IPS-15b (cell line): ENCODE results near the gene TRDN.

ENCODE experiments used
- H3K27me3 ChIP-seq: one replicate; pipeline ENCODE4 v1.6.1; 2013; ENCODE audit warnings: low read length; ENCODE audit not compliant: control insufficient read depth, insufficient read depth
- H3K36me3 ChIP-seq: one replicate; pipeline ENCODE4 v1.6.1; 2013; ENCODE audit warnings: low read length; ENCODE audit not compliant: control insufficient read depth, insufficient read depth
- H3K4me1 ChIP-seq: one replicate; pipeline ENCODE4 v1.6.1; 2013; ENCODE audit warnings: mild to moderate bottlenecking, low read length; ENCODE audit not compliant: control insufficient read depth, insufficient read depth
- H3K4me3 ChIP-seq: one replicate; pipeline ENCODE4 v1.5.1; 2013; ENCODE audit warnings: low read depth, low read length
- H3K9ac ChIP-seq: one replicate; pipeline ENCODE4 v1.6.1; 2013; ENCODE audit warnings: low read depth, mild to moderate bottlenecking, low read length
- H3K9me3 ChIP-seq: one replicate; pipeline ENCODE4 v1.6.1; 2013; ENCODE audit warnings: mild to moderate bottlenecking, low read length; ENCODE audit not compliant: control insufficient read depth, insufficient read depth

The TRDN gene, protein sequence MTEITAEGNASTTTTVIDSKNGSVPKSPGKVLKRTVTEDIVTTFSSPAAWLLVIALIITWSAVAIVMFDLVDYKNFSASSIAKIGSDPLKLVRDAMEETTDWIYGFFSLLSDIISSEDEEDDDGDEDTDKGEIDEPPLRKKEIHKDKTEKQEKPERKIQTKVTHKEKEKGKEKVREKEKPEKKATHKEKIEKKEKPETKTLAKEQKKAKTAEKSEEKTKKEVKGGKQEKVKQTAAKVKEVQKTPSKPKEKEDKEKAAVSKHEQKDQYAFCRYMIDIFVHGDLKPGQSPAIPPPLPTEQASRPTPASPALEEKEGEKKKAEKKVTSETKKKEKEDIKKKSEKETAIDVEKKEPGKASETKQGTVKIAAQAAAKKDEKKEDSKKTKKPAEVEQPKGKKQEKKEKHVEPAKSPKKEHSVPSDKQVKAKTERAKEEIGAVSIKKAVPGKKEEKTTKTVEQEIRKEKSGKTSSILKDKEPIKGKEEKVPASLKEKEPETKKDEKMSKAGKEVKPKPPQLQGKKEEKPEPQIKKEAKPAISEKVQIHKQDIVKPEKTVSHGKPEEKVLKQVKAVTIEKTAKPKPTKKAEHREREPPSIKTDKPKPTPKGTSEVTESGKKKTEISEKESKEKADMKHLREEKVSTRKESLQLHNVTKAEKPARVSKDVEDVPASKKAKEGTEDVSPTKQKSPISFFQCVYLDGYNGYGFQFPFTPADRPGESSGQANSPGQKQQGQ

DNA sequence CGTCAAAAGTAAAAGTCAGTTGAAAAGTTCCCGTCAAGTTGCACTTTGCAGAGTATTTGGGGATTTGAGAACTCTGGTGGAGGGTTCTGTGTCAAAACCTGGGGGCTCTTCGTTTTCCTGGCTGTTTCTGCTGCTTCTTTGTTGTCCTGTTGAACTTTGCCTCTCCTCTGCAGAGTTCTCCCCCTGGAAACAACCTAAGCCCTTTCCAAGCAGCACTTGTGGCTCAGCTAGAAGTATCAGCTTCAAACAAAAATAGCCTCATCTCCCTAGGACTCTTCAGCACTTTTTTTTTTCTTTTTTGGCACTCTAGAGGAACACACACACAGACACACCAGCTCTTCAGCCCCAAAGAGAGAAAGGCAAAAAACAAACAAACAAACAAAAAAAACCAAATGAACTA is at the start of gene TRDN:
Gene TRDN, minus strand, starts transcription at position 169 of the 400 bp plus-strand sequence. CDS start 175 bp downstream, outside the sequence.
- Histone ChIP-seq H3K9me3 (no peaks in the 10 kb centered on the region), H3K36me3 (no peaks in the 10 kb centered on the region), H3K4me1 (peaks cover 7% of the 10 kb centered on the region), H3K4me3 (no peak within 1 kb of the TSS), H3K27me3 (no peaks in the 10 kb centered on the region), H3K9ac (no peak within 1 kb of the TSS)

DNA sequence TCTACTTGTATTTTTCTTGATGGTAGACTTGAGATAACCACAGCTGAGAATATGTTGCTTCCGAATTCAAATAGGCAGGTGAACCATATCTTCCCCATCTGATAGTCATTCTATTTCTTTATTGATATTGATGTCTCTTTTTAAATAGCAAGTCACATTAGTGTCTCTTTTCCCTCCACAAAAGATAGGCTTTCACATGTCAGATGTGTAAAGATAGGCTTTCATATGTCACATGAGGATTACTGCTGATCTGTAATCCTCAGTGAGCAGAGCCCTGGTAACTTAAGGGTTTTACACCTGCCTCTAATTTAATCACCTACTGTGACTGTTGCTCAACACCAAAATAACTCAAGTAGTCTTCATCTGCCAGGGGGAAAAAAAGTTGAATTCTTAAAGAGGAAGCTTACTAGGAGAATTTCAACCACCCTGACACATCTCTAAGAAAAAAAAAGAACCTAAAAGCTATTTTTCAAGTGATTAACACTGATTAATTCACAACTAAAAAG is 45.3 kb upstream of the TRDN start:
- Histone ChIP-seq H3K27me3 (no peaks in the 10 kb centered on the region), H3K9me3 (no peaks in the 10 kb centered on the region), H3K36me3 (no peaks in the 10 kb centered on the region), H3K4me1 (no peaks in the 10 kb centered on the region), H3K9ac (no peak overlapping the region), H3K4me3 (no peak overlapping the region)

DNA sequence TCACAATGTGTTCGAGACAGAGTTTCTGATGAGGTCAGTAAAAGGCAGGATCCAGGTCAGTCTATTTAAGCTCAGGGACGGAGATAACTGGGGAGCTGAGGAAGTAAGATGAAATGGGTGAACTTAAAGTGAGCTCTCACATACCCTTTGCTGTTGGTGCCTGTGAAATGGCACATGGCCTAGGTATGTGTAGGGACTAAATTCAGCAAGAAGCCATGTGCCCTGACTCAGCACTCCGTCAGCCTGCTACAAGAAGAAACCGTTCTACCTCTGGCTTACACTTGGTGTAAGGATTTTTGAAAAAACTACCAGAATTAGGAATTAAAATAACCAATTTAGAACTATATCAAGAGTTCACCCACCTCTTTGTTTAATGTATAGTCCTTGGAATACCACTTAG is 41.1 kb upstream of the TRDN start:
- Histone ChIP-seq H3K27me3 (no peaks in the 10 kb centered on the region), H3K4me1 (no peaks in the 10 kb centered on the region), H3K9ac (no peak overlapping the region), H3K4me3 (no peak overlapping the region), H3K9me3 (peaks cover 4% of the 10 kb centered on the region), H3K36me3 (no peaks in the 10 kb centered on the region)

DNA sequence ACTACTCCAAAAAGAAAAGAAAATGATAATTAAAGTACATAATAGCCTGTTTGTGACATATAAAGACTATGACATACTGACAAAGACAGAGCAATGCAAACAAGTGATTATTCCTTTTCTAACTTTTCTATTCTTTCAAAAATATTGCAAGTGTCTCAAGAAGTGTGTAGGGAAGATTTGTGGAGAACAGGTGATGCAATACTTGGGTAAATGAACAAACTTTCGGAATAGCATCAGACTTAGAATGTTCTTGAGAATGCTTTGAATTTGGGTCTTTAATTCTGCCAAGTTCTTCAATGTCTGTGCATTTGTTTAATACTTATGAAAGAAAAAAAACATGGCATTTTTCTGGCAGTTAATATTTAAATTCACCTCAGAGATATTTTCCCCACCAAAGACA is 40.0 kb upstream of the TRDN start:
- Histone ChIP-seq H3K4me3 (no peak overlapping the region), H3K9me3 (peaks cover 4% of the 10 kb centered on the region)

DNA sequence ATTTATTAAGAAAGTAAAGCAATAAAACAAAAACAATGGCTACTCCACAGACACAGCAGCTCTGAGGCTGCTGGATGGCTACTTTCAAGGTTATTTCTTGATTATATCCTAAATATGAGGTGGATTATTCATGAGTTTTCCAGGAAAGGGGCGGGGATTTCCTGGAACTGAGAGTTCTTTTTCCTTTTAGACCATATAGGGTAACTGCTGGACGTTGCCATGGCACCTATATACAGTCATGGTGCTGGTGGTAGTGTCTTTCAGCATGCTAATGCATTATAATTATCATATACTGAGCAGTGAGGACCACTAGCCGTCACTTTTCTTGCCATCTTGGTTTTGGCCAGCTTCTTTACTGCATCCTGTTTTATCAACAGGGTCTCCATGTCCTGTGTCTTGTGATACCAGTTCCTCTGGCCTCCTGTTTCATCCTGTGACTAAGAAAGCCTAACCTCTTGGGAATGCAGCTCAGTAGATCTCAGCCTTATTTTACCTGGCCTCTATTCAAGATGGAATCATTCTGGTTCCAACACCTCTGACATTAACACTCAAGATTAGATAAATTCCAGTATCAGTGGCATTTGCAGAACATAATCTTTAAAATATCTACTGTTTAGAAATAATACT is 32.3 kb upstream of the TRDN start:
- H3K9me3 ChIP-seq = peaks cover 4% of the 10 kb centered on the region
- H3K36me3 ChIP-seq = no peaks in the 10 kb centered on the region
- no peak overlapping the region for H3K9ac ChIP-seq
- no peak overlapping the region for H3K4me3 ChIP-seq
- no peaks in the 10 kb centered on the region for H3K4me1 ChIP-seq
- no peaks in the 10 kb centered on the region for H3K27me3 ChIP-seq

More for the DNA sequence above, 40.0 kb upstream of the TRDN start:
- Histone ChIP-seq H3K9ac (no peak overlapping the region), H3K36me3 (no peaks in the 10 kb centered on the region), H3K4me1 (no peaks in the 10 kb centered on the region), H3K27me3 (no peaks in the 10 kb centered on the region)

DNA sequence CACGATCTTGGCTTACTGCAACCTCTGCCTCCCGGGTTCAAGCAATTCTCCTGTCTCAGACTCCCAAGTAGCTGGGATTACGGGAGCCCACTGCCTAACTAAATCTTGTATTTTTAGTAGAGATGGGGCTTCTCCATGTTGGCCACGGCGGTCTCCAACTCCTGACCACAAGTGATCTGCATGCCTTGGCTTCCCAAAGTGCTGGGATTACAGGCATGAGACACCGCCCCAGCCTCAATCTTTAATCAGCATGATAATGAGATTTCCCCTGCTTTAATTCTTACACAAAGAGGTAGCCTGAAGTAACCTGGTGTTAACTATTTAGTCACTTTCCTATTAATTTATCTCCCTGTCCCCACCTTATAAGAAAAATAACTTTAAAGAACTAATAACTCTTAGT is 31.3 kb upstream of the TRDN start:
- H3K36me3 ChIP-seq = no peaks in the 10 kb centered on the region
- H3K4me3 ChIP-seq = no peak overlapping the region
- H3K9ac ChIP-seq = no peak overlapping the region
- H3K9me3 ChIP-seq = no peaks in the 10 kb centered on the region
- H3K27me3 ChIP-seq = no peaks in the 10 kb centered on the region
- H3K4me1 ChIP-seq = no peaks in the 10 kb centered on the region

DNA sequence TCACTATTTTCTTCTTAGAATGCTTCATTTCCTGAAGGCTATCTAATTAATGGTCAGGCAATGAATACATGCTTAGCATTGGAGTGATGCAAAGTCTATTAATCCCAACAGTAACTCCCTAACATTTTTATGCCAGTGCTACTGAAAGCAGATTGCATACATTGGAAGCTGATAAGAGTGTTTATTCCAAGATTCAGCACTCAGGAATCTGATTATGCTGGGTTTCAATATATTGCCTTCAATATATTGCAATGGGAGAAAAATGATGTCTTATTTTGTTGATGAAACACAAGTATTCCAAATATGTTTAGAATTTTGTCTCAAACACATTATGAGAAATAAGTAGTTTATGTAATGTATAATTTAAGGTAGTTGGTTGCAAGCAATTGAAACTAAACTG is 26.7 kb upstream of the TRDN start:
- Histone ChIP-seq H3K9ac (no peak overlapping the region), H3K4me3 (no peak overlapping the region), H3K27me3 (no peaks in the 10 kb centered on the region), H3K36me3 (no peaks in the 10 kb centered on the region), H3K9me3 (no peaks in the 10 kb centered on the region), H3K4me1 (no peaks in the 10 kb centered on the region)

DNA sequence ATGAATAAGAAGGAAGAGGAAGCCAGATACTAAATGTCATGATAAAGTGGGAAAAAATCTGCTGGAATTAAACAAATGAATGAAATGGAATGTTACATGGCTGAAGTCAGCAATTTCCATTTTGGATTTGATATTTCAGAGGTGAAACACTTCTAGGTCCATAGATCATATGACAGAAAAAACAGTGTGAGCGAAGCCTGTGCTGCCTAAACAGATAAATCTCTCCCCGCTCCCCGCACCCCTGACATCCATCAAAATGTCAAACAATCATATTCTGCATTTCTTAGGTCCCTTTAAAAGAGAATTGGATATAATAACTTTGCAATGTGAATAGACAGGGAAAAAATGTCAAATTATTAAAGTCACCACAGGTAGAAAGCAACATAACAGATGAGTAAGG is 26.0 kb upstream of the TRDN start:
- Histone ChIP-seq H3K27me3 (no peaks in the 10 kb centered on the region), H3K9ac (no peak overlapping the region), H3K36me3 (no peaks in the 10 kb centered on the region), H3K4me3 (no peak overlapping the region), H3K4me1 (no peaks in the 10 kb centered on the region), H3K9me3 (no peaks in the 10 kb centered on the region)

DNA sequence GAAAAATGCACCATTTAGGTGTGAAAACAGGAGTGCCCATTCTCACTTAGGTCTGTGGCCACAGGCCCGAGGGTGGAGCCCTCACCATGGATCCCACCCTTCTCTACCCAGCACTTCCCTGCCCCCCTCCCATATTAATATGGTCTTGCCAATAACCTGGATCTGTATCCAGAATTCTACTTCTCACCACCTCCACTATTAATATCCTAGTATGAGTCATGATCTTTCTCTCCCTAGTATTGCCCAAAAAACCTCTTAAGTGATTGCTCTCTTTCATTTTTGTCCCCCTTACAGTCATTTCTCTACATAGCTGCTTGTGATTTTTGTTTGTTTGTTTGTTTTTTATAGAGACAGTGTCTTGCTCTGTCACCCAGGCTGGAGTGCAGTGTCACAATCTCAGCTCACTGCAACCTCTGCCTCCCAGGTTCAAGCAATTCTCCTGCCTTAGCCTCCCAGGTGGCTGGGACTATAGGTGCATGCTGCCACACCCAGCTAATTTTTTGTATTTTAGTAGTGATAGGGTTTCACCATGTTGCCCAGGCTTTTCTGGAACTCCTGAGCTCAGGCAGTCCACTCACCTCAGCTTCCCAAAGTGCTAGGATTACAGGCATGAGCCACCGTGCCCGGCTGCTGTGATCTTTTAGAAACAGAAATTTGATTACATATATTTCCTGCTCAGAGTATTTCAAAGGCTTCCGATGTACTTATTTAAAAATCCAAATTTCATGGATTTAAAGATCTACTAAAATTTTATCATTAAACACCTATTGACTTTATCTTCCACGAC is 24.5 kb upstream of the TRDN start:
- H3K9ac ChIP-seq = no peak overlapping the region
- H3K4me3 ChIP-seq = no peak overlapping the region
- no peaks in the 10 kb centered on the region for H3K9me3 ChIP-seq
- no peaks in the 10 kb centered on the region for H3K4me1 ChIP-seq
- H3K27me3 ChIP-seq = no peaks in the 10 kb centered on the region
- H3K36me3 ChIP-seq = no peaks in the 10 kb centered on the region

DNA sequence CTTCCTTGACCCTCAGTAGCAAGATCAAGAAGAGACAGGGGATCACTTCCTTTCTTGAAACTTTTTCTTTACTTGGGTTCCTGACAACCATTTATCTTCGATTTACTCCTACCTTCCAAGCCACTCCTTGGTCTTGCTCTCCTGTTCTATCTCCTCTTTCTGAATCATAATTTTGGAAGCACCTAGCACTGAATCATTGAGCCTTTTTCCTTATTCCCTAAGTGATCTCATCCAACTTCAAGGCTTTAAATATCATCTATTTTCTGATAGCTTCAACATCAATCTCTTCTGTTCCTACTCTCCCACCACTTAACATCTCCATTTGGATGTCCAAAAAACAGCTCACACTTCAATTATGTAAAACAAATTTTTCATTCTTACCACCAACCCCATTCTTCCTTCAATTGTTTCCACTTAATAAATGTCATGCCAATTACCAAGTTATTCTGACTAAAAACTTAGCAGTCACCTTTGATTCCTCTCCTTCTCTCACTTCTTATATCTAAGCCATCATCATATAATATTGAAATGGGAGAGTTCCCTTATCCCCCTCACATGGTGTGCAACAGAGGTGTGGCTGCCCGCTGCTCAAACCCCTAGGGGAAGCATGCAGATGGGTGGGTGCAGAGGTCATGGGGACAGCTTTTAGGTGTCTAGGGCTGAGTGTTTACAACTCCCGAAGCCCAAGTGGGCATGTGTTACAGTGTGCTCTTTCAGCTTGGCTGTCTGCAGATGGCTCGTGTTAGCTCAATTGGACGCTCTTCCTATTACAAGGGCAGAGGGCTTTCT is 23.4 kb upstream of the TRDN start:
- Histone ChIP-seq H3K4me1 (no peaks in the 10 kb centered on the region), H3K9me3 (no peaks in the 10 kb centered on the region), H3K9ac (no peak overlapping the region), H3K27me3 (no peaks in the 10 kb centered on the region), H3K4me3 (no peak overlapping the region), H3K36me3 (no peaks in the 10 kb centered on the region)

DNA sequence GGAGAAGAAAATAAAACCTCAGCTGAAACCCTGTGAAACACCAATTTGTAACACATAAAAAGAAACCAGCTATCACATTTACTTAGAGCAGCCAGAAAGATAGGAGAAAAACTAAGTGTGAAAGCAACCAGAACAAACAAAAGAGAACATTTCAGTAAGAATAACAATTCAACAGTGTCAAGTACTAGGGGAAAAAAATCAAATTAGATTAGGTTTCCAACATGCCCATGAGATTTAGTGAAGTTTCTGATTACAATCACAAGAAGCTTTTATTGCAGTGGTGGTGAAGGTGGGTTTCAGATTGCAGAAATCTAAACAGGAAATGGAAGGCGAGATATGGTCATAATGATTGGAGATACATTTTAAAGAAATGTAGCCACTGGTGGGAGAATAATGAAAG is 22.1 kb upstream of the TRDN start:
- Histone ChIP-seq H3K4me1 (no peaks in the 10 kb centered on the region), H3K9ac (no peak overlapping the region), H3K4me3 (no peak overlapping the region), H3K36me3 (no peaks in the 10 kb centered on the region), H3K9me3 (no peaks in the 10 kb centered on the region), H3K27me3 (no peaks in the 10 kb centered on the region)
